Natural killer cell treated with Interleukin-12 subunit alpha and Interleukin-12 subunit beta and Interleukin-15 and Interleukin-18, amount 100 ng/mL, for 72 hours (primary cell): ENCODE measurements around the gene ARRB1. TPM values are rescaled to one million over a fixed set of nuclear protein-coding genes. Genes with fewer than 3 reads are reported as not detected.
A peak's percentile ranks its signal among the peaks of the same experiment; 100 is the strongest.
"Not testable (repeated sequence)": the region's sequence is repeated elsewhere in the genome, so short reads cannot be mapped to it uniquely, and the experiment has no call there.

Experiments used
- ATAC-seq, 2 donors: fragments of 150-1000 bp; cut with Tn5 transposase in 1 of 2; sonication (Bioruptor Pico), chemical (Tn5 transposase) in 1 of 2; 2 replicates each; pipeline ENCODE4 v1.10.0; 2021
- DNase-seq: peaks from one replicate; pipeline ENCODE4 v3.0.0; 2022; ENCODE audit warnings: low spot score
- H3K27ac Mint-ChIP-seq, 2 donors: 1 replicate in 1 of 2; 2 replicates in 1 of 2; pipeline ENCODE4 v1.8.0; 2022; ENCODE audit warnings: mixed read lengths in 2 of 2, mild to moderate bottlenecking in 1 of 2, moderate library complexity in 1 of 2
- H3K27me3 Mint-ChIP-seq, 2 donors: 1 replicate in 1 of 2; 2 replicates in 1 of 2; pipeline ENCODE4 v1.8.0; 2022; ENCODE audit warnings: mixed read lengths in 2 of 2
- H3K36me3 Mint-ChIP-seq: one replicate; pipeline ENCODE4 v1.8.0; 2022; ENCODE audit warnings: mixed read lengths
- H3K4me1 Mint-ChIP-seq, 2 donors: 1 replicate in 1 of 2; 2 replicates in 1 of 2; pipeline ENCODE4 v1.8.0; 2022; ENCODE audit warnings: low read depth in 2 of 2, mixed read lengths in 2 of 2, mild to moderate bottlenecking in 1 of 2
- H3K4me3 Mint-ChIP-seq: one replicate; pipeline ENCODE4 v1.8.0; 2022; ENCODE audit warnings: mixed read lengths
- H3K9me3 Mint-ChIP-seq: 2 replicates; pipeline ENCODE4 v1.8.0; 2022; ENCODE audit warnings: mixed read lengths
- total RNA-seq, 2 donors: library from RNA; stranded (reverse); gene quantifications; one replicate each; pipeline ENCODE4 v1.2.3, GENCODE V29; 2022

ARRB1 gene
- total RNA-seq, 2 donors from 2014 or later: 47.8 to 54.5 TPM

DNA sequence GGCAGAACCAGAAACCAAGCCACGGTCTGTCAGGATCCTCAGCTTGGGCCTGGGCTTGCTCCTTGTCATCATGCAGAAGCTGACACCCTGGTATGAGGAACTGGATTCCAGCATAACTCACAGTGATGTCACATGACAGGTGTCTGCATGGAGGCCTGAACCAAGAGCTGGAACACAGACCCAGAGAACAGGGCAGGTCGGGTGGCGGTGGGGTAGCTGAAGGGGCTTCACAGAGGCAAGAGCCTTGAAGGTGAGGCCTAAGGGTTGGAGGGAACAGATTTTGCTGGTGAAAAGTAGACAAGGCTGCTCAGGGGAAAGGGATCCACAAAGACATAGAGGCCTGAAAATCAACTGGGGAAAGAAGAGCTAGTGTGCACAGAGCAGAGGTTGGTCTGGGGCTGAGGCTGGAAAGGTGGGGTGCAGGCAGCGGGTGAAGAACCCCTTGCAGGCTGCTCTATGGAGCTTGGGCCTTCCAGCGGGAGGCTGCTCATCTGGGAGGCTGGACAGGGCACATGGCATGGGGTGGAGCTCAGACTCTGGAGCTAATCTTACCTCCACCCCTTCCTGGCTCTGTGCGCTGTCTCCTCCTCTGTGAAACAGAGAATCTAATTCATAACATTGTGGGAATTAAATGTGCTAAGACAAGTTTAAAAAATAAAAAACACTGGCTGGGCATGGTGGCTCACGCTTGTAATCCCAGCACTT lies 29.4 kb upstream of the ARRB1 start:
- H3K27me3 Mint-ChIP-seq: no peaks in the 10 kb centered on the region
- peaks cover 18 to 23% of the 10 kb centered on the region in 2 donors for H3K4me1 Mint-ChIP-seq
- DNase-seq (no peak), ATAC-seq (no peak)
- peak overlapping the region; percentile 13 to 49 for H3K27ac Mint-ChIP-seq
- no peaks in the 10 kb centered on the region for H3K36me3 Mint-ChIP-seq
- no peak overlapping the region for H3K4me3 Mint-ChIP-seq
- no peaks in the 10 kb centered on the region for H3K9me3 Mint-ChIP-seq

DNA sequence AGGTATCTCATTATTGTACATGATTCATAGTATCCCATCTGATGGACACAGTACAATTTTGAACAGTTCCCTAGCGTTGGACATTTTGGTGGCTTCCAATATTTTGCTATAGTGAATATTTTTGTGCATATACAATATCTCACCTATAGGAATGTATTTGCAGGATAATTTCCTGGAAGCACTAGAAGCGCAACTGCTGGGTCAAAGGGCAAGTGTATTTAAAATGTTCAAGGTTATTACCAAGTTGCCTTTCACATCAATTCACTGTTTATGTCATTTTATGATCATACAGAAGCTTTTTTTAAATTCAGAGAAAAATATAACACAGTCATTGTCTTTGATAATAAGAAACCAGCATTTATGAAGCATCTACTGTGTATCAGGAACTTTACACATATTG lies 28.8 kb upstream of the ARRB1 start:
- peaks cover 18 to 26% of the 10 kb centered on the region in 2 donors for H3K4me1 Mint-ChIP-seq
- no peaks in the 10 kb centered on the region for H3K9me3 Mint-ChIP-seq
- no peak overlapping the region for H3K4me3 Mint-ChIP-seq
- ATAC-seq: no peak
- peak overlapping the region; percentile 13 to 49 for H3K27ac Mint-ChIP-seq
- DNase-seq: no peak
- no peaks in the 10 kb centered on the region for H3K27me3 Mint-ChIP-seq
- no peaks in the 10 kb centered on the region for H3K36me3 Mint-ChIP-seq

DNA sequence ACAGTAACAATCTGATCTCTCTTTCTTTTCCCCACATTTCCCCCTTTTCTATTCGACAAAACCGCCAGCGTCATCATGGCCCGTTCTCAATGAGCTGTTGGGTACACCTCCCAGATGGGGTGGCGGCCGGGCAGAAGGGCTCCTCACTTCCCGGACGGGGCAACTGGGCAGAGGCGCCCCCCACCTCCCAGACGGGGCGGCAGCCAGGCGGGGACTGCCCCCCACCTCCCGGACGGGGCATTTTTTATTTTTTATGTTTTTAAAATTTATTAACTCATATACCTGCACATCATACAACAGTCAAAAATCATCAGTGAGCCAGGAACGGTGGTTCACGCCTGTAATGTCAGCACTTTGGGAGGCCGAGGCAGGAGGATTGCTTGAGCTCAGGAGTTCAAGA lies 27.3 kb upstream of the ARRB1 start:
- not testable (repeated sequence) for H3K9me3 Mint-ChIP-seq, ATAC-seq, H3K4me3 Mint-ChIP-seq, H3K27ac Mint-ChIP-seq, H3K27me3 Mint-ChIP-seq, H3K36me3 Mint-ChIP-seq, DNase-seq
- H3K4me1 Mint-ChIP-seq: peaks cover 7 to 17% of the 10 kb centered on the region in 2 donors

DNA sequence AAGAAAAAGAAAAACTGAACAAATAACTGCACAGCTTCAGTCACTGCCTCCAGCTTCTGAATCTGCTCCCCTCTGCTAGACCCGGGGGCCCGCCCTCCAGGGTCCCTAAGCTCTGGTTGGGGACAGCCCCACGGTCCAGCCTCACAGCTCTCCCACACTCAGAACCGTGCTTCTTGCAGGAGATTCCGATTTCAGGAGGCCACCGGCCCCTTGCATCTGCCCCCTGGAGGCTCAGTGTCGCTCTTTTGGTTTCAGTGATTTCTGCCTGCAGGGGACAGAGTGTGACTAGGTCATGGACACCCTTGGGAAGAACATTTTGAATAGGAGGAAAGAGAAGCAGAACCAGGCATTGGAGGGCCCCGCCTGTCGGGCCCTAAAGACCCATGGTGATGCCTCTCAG lies 24.7 kb upstream of the ARRB1 start:
- H3K4me1 Mint-ChIP-seq: peaks cover 6 to 19% of the 10 kb centered on the region in 2 donors
- peak overlapping the region in 1 of 2 donors; percentile 27 for H3K27ac Mint-ChIP-seq

DNA sequence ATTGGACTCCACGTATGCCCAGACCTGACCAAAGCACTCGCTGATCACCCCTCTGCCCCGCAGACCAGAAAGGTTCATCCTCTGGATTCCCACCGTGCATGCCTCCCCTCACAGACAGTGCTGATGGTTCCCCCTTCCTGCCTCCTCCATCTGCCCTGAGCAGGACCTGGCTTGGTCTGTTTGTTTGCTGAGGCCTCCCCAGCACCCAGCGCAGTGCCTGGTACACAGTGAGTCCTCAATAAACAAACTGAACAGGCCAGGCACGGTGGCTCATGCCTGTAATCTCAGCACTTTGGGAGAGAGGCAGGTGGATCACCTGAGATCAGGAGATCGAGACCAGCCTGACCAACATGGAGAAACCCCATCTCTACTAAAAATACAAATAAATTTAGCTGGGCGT lies 24.2 kb upstream of the ARRB1 start:
- H3K4me1 Mint-ChIP-seq: peaks cover 6 to 14% of the 10 kb centered on the region in 2 donors
- DNase-seq: no peak
- no peak overlapping the region for H3K4me3 Mint-ChIP-seq
- H3K9me3 Mint-ChIP-seq: no peaks in the 10 kb centered on the region
- no peaks in the 10 kb centered on the region for H3K27me3 Mint-ChIP-seq
- H3K36me3 Mint-ChIP-seq: no peaks in the 10 kb centered on the region
- peak in 1 of 2 donors; percentile 20 for ATAC-seq
- peak overlapping the region in 1 of 2 donors; percentile 27 for H3K27ac Mint-ChIP-seq

More for the DNA sequence above, 24.7 kb upstream of the ARRB1 start:
- H3K36me3 Mint-ChIP-seq: no peaks in the 10 kb centered on the region
- no peak overlapping the region for H3K4me3 Mint-ChIP-seq
- no peak for DNase-seq
- H3K9me3 Mint-ChIP-seq: no peaks in the 10 kb centered on the region
- no peak for ATAC-seq
- no peaks in the 10 kb centered on the region for H3K27me3 Mint-ChIP-seq

DNA sequence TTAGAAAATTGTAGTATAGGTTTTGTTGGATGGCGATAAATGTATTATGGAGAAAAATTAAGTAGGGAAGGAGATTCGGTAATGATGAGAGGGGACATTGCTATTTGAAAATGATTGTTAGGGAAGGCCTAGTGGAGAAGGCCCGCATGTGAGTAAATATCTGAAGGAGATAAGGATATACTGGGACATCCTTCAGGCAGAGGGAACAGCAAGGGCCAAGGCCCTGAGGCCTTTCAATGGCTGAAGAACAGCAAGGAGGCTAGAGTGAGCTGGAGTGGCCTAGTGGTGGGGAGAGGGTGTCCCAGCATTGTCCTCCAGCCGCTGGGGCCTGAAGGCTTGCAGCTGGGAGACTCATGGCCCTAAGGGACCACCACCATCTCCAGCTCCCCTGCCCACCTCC lies 23.2 kb upstream of the ARRB1 start:
- Mint-ChIP-seq H3K9me3 (no peaks in the 10 kb centered on the region), H3K36me3 (no peaks in the 10 kb centered on the region), H3K27me3 (no peaks in the 10 kb centered on the region), H3K4me3 (no peak overlapping the region), H3K27ac (no peak overlapping the region), H3K4me1 (peaks cover 12 to 20% of the 10 kb centered on the region in 2 donors)
- no peak for DNase-seq
- no peak for ATAC-seq

DNA sequence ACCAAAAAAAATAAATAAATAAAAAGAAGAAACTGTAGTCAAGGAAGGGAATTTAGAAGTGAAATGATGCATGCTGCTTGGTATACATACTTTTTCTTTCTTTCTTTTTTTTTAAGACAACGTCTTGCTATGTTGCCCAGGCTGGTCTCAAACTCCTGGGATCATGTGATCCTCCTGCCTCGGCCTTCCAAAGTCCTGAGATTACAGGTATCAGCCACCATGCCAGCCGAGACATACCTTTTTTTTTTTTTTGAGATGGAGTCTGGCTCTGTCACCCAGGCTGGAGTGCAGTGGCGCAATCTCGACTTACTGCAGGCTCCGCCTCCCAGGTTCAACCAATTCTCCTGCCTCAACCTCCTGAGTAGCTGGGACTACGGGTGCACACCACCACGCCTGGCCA lies 21.7 kb upstream of the ARRB1 start:
- DNase-seq: no peak
- Mint-ChIP-seq H3K4me1 (peaks cover 12 to 23% of the 10 kb centered on the region in 2 donors), H3K9me3 (no peaks in the 10 kb centered on the region), H3K4me3 (no peak overlapping the region), H3K27ac (no peak overlapping the region), H3K36me3 (no peaks in the 10 kb centered on the region), H3K27me3 (no peaks in the 10 kb centered on the region)
- ATAC-seq: no peak

DNA sequence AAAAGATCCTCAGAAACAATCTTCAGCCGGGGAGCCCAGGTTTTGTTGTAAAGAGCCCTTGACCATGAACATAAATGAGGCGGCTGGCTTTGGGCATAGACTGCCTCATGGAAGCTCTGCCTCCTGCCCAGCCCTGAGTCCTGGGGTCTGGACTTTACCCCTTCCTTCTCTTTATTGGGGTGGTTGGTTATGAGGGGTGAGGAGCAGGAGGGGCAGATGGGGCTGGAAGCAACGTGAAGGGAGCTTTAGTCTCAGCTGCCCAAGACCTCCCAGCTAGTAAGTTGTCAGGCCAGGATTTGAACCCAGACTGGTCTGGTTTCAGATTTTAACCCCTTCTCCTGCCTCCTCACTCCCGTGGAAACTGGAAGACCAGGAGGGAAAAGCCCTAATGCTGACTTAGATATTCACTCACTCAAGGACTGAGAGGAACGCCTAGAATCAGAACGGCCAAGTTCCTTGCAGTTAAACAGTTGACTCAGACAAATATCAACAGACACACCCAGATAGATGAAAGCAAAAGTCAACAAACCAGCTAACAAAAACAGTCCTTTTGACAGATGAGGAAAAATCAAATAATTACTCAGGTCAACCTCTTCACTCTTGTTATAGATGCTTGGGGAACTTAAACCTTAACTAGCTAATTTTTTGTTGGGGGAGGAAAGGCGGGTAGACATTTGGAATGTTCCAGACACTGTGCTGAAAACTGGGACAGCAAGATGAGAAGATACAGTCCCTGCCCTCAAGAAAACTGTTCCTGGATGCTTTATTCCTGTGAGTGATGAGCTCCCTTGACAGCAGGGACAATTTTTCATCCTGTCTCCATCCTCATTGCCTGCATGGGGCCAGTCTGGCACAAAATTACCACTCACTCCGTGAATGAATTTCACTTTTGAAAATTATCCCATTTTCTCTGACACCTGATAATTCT lies 20.8 kb upstream of the ARRB1 start:
- Mint-ChIP-seq H3K27ac (peak overlapping the region; percentile 28 to 89), H3K27me3 (no peaks in the 10 kb centered on the region), H3K4me1 (peaks cover 12 to 23% of the 10 kb centered on the region in 2 donors), H3K9me3 (no peaks in the 10 kb centered on the region), H3K4me3 (no peak overlapping the region), H3K36me3 (no peaks in the 10 kb centered on the region)
- ATAC-seq (no peak), DNase-seq (no peak)

DNA sequence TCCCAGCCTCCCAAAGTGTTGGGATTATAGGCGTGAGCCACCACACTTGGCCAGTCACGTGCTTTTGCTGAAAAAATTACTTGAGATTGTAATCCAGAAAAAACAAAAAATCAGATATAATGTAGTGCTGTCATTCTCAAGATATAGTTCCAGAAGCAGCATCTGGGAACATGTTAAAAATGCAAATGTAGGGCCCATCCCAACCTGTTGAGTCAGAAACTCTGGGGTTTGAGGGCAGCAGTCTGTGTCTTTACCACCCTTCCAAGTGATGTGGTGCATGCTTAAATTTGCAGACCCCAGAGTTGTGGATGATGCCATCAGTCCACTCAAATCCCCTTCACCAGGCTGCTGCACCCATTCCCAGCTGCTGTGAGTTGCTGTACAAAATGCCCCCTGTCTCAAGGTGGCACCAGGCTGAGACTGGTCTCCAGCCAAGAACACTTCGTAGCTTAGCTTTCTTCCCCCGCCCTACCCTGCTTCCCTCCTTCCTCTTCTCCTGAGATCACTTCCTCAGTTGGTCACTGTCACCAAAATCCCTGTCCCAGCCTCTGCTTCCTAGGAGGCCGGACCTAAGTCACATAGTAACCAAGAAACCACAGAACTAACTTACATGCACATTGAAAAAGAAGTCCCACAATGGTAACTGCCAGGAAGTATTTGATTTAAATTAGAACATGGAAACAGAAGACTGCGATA lies 18.2 kb upstream of the ARRB1 start:
- Mint-ChIP-seq H3K27ac (peak overlapping the region; percentile 55 to 88), H3K27me3 (no peaks in the 10 kb centered on the region)
- peak in 1 of 2 donors; percentile 43 for ATAC-seq

DNA sequence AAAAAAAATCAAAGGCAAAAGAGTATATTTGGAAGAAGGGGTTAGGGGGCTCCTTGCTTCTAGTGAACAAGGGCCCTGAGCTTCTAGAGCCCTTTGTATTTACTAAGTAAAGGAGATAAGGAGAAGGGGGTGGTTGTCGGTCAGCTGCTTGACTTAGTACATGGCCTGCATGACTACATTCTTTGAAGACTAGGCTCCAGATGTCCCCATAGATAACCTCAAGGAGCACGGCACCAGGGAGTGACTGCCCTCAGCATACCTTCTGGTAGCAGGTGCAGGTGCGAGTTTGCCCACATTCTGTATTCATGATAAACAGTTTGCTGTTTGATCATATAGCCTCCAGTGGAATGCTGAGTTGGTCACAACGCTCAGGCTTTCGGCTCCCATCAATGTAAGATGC lies 15.4 kb upstream of the ARRB1 start:
- H3K4me1 Mint-ChIP-seq: peaks cover 12 to 19% of the 10 kb centered on the region in 2 donors
- DNase-seq, ATAC-seq, H3K36me3 Mint-ChIP-seq, H3K27ac Mint-ChIP-seq, H3K27me3 Mint-ChIP-seq, H3K4me3 Mint-ChIP-seq, H3K9me3 Mint-ChIP-seq: not testable (repeated sequence)

More for the DNA sequence above, 18.2 kb upstream of the ARRB1 start:
- Mint-ChIP-seq H3K9me3 (no peaks in the 10 kb centered on the region), H3K4me1 (peaks cover 18 to 25% of the 10 kb centered on the region in 2 donors), H3K36me3 (no peaks in the 10 kb centered on the region), H3K4me3 (peak overlapping the region; percentile 63)
- DNase-seq: no peak

DNA sequence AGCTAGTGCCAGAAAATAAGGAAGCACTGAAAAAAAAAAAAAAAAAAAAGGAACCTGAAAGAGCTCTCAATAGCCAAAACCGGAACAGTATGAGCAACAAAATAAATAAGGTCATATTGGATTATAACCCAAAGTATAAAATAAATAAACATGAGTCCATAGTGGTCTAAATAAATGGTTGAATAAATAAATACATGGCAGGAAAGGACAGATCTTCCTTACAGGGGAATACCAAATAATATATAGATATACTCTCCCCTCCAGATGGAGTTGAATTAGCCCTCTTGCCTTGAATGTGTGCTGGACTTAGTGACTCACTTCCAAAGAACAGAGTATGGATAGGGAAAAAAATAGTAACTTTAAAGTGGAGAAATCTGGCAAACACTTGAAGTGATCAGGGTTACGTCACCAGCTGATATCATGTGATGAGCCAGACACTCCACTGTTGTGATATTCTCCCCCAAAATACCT lies 14.3 kb upstream of the ARRB1 start:
- no peaks in the 10 kb centered on the region for H3K27me3 Mint-ChIP-seq
- DNase-seq (no peak), ATAC-seq (no peak)
- no peak overlapping the region for H3K4me3 Mint-ChIP-seq
- H3K36me3 Mint-ChIP-seq: no peaks in the 10 kb centered on the region
- peak overlapping the region; percentile 32 to 53 for H3K27ac Mint-ChIP-seq
- no peaks in the 10 kb centered on the region for H3K9me3 Mint-ChIP-seq
- peaks cover 12 to 14% of the 10 kb centered on the region in 2 donors for H3K4me1 Mint-ChIP-seq

DNA sequence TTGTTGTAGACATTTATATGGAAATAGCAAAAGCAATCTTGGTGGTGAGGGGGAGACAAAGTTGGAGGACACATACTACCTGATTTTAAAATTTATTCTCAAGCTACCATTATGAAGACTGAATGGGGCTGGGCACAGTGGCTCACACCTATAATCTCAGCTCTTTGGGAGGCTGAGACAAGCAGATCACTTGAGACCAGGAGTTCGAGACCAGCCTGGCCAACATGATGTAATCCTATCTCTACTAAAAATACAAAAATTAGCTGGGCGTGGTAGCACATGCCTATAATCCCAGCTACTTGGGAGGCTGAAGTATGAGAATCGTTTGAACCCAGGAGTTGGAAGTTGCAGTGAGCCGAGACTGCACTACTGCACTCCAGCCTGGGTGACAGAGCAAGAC lies 10.8 kb upstream of the ARRB1 start:
- not testable (repeated sequence) for H3K4me3 Mint-ChIP-seq, H3K27me3 Mint-ChIP-seq, ATAC-seq, H3K4me1 Mint-ChIP-seq, H3K36me3 Mint-ChIP-seq, DNase-seq, H3K27ac Mint-ChIP-seq, H3K9me3 Mint-ChIP-seq

DNA sequence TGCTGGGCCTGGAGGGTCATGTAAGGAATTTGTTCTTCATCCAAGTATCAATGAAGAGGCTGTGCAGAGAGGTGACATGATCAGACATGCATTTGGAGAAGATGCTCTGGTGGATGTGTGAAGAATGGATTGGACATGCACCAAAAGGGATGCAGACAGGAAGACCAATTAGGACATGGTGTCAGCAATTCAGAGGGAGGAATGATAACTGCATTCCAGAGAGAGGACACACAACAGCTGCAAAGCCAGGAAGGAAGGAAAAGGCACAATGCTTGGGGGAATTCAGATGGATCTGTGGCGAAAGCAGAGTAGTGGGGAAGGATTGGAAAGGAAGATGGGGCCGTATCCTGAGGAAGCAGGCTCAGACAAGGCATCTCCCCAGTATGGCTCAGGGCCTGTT lies 5.2 kb upstream of the ARRB1 start:
- ATAC-seq (no peak), DNase-seq (no peak)
- Mint-ChIP-seq H3K36me3 (no peaks in the 10 kb centered on the region), H3K4me3 (no peak overlapping the region), H3K4me1 (peaks cover 18 to 24% of the 10 kb centered on the region in 2 donors), H3K27me3 (no peaks in the 10 kb centered on the region), H3K27ac (peak overlapping the region in 1 of 2 donors; percentile 3), H3K9me3 (no peaks in the 10 kb centered on the region)
